DOHH2 (cell line): Measurements from ENCODE around the gene B4GALNT4.

Experiments used
- CTCF ChIP-seq: fragments of 200-600 bp; sonication (generic); IDR thresholded peaks from one replicate; pipeline ENCODE4 v1.5.1; 2014; ENCODE audit warnings: antibody characterized with exemption, mild to moderate bottlenecking, low read depth, low read length; ENCODE audit not compliant: poor library complexity, severe bottlenecking
- EZH2phosphoT487 ChIP-seq: fragments of 200-600 bp; sonication (generic); IDR thresholded peaks from 2 replicates; pipeline ENCODE4 v1.6.1; 2017; ENCODE audit warnings: borderline replicate concordance, mild to moderate bottlenecking, antibody characterized with exemption, low read length, moderate library complexity, mixed read lengths

DNA sequence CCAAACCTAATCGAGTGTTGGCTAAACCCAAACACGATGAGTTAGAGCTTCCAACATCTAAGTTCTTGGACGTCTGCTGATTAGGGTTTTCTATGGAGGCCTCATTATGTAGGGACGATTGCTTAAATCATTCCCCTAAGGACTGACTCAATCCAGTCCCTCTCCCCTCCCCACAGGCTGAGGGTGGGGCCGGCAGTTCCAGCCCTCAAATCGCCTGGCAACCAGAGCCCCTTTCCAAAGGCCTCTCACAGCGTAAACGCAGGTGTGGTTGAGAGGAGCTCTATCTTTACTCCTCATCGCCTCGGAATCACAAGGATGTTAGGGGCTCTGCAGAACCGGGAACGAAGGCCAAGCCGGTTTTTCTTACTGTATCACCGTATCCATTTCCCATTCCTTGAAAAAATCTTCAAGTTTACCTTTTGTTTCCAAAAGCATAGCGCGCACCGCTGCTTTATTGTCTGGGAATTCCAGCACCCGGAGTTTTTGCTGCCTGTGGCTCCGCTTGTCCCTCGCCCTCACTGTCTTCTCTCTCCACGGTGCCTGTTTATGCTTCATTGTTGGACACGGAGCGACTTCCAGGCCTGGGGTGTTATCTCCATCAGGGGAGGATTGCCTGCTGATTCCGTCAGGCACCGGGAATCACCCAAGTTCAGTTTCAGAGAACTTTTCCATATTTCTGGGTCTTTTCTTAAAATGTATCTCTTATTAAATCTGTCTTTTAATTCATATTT lies 34.9 kb upstream of the B4GALNT4 start:
- TF ChIP-seq CTCF, result no peak
- TF ChIP-seq EZH2phosphoT487, result no peak
